Erythroblast (primary cell): Measurements from ENCODE around the gene THAP3.

Experiments
- GATA1 ChIP-seq: IDR thresholded peaks from 2 replicates; pipeline ENCODE4 v1.6.1; 2011; ENCODE audit warnings: low read depth, mild to moderate bottlenecking, control low read depth, low read length, moderate library complexity
- POLR2A ChIP-seq: IDR thresholded peaks from 2 replicates; pipeline ENCODE4 v1.6.1; 2011; ENCODE audit warnings: mild to moderate bottlenecking, low read length

DNA sequence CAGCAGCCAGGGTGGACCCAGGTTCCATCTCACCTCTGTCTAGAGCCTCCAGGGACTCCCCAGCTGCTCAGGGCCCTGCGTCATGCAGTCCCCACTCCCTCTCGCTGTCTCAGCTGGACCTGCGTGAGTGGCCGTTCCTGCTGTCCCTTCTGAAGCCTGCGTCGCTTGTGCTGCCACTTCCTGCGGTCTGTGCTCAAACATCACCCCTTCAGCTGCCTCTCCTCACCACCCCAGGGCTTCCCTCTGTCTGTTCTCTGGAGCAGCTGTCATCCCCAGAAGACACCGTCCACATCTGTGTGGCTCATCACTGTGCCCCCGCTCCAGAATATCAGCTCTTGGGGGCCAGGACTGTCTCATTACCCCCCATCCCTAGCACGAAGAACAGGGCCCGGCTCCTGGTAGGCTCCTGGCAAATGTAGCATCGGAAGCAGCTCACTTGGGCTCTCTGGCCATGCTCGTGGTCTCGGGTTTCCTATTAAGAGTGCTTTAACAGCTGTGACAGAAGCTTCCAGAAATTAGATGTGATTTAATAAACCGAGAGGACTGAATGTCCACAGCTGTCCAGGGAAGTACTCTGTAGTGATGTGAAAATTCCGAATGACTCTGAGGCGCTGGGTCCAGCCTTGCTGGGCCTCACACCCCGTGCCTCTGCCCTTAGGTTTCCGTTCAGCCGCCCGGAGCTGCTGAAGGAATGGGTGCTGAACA, 3.3 kb downstream of the THAP3 start:
- TF ChIP-seq POLR2A (no peak), GATA1 (no peak)
